ENCODE results near the gene ZFP64. TPM values are rescaled to one million over a fixed set of nuclear protein-coding genes. Genes with fewer than 3 reads are reported as not detected.

Gene ZFP64
- total RNA-seq, 5 donors from 2014 or later (not counting 1 experiment from before 2014, with no cell fraction given): 8.1 to 12.1 (median 11.7) TPM

- CTCF ChIA-PET: no interaction called here
- POLR2A ChIA-PET: interaction anchor here in 1 of 2 donors (0.7 kb wide), 1 partner anchor 10 kb away, joined by 4 read pairs; no protein-coding TSS in a partner anchor
- DNase-seq: no peak
- Histone ChIP-seq H3K4me3 (ENCODE audit: control insufficient read depth in 1 of 2, extremely low read depth in 1 of 2, low read length in 1 of 2) (no peak overlapping the region), H3K36me3 (ENCODE audit: control insufficient read depth in 2 of 2, extremely low read depth in 1 of 2, insufficient read depth in 1 of 2, low read length in 1 of 2) (no peaks in the 10 kb centered on the region), H3K9me3 (no peaks in the 10 kb centered on the region), H3K27me3 (replicated peaks in 1 of 2; ENCODE audit: control insufficient read depth in 2 of 2, extremely low read depth in 1 of 2, insufficient read depth in 2 of 2, low read length in 1 of 2) (peaks cover 0 to 26% of the 10 kb centered on the region in 2 experiments), H3K4me1 (ENCODE audit: control insufficient read depth in 1 of 2, extremely low read depth in 1 of 2, insufficient read depth in 2 of 2, low read length in 2 of 2) (no peaks in the 10 kb centered on the region), H3K27ac (ENCODE audit: low read length) (no peak overlapping the region)
- Mint-ChIP-seq H3K4me1 (no peaks in the 10 kb centered on the region), H3K27ac (no peak overlapping the region), H3K27me3 (peaks cover 17 to 22% of the 10 kb centered on the region in 2 donors), H3K36me3 (peaks cover 3% of the 10 kb centered on the region), H3K4me3 (no peak overlapping the region), H3K9me3 (peaks cover 7 to 10% (median 7%) of the 10 kb centered on the region in 3 donors)
- 100% methylated on average over 1 of the region's 3 CpGs for WGBS (ENCODE audit: insufficient coverage)
- no peak for ATAC-seq (replicated peaks in 1 of 4)
These were observed 15.6 kb upstream of the ZFP64 start for GRCh38 chr20:52207020-52207810.

- H3K27me3 Mint-ChIP-seq: peaks cover 7 to 13% of the 10 kb centered on the region in 2 donors
- no peaks in the 10 kb centered on the region for H3K4me1 ChIP-seq (ENCODE audit: control insufficient read depth in 1 of 2, extremely low read depth in 1 of 2, insufficient read depth in 2 of 2, low read length in 2 of 2)
- no peaks in the 10 kb centered on the region for H3K9me3 Mint-ChIP-seq
These were observed 12.6 kb upstream of the ZFP64 start for GRCh38 chr20:52204136-52204535.

GRCh38 chr20:52201395-52201794, 9.8 kb upstream of the ZFP64 start:
- CTCF ChIA-PET: no interaction called here
- ATAC-seq (replicated peaks in 1 of 4): no peak

More at GRCh38 chr20:52204136-52204535, 12.6 kb upstream of the ZFP64 start:
- Histone ChIP-seq H3K27ac (ENCODE audit: low read length) (no peak overlapping the region), H3K36me3 (ENCODE audit: control insufficient read depth in 2 of 2, extremely low read depth in 1 of 2, insufficient read depth in 1 of 2, low read length in 1 of 2) (no peaks in the 10 kb centered on the region), H3K4me3 (ENCODE audit: control insufficient read depth in 1 of 2, extremely low read depth in 1 of 2, low read length in 1 of 2) (no peak overlapping the region), H3K9me3 (no peaks in the 10 kb centered on the region), H3K27me3 (replicated peaks in 1 of 2; ENCODE audit: control insufficient read depth in 2 of 2, extremely low read depth in 1 of 2, insufficient read depth in 2 of 2, low read length in 1 of 2) (peaks cover 0 to 13% of the 10 kb centered on the region in 2 experiments)
- POLR2A ChIA-PET: interaction anchor here in 1 of 2 donors (0.6 kb wide), 1 partner anchor 1575 kb away, joined by 3 read pairs; no protein-coding TSS in a partner anchor
- ATAC-seq (replicated peaks in 1 of 4) (no peak), DNase-seq (no peak)
- CTCF ChIA-PET: interaction anchor here in 1 of 2 donors (0.5 kb wide), 1 partner anchor 18 kb away, joined by 3 read pairs; no protein-coding TSS in a partner anchor
- Mint-ChIP-seq H3K27ac (no peak overlapping the region), H3K4me1 (no peaks in the 10 kb centered on the region), H3K36me3 (no peaks in the 10 kb centered on the region), H3K4me3 (no peak overlapping the region)
- WGBS (ENCODE audit: insufficient coverage): 93% methylated on average over 3 of the region's 5 CpGs

GRCh38 chr20:52200870-52201269, 9.3 kb upstream of the ZFP64 start:
- no peaks in the 10 kb centered on the region for H3K36me3 Mint-ChIP-seq
- CTCF ChIA-PET: no interaction called here
- Histone ChIP-seq H3K36me3 (ENCODE audit: control insufficient read depth in 2 of 2, extremely low read depth in 1 of 2, insufficient read depth in 1 of 2, low read length in 1 of 2) (no peaks in the 10 kb centered on the region), H3K27me3 (replicated peaks in 1 of 2; ENCODE audit: control insufficient read depth in 2 of 2, extremely low read depth in 1 of 2, insufficient read depth in 2 of 2, low read length in 1 of 2) (peaks cover 0 to 7% of the 10 kb centered on the region in 2 experiments), H3K4me3 (ENCODE audit: control insufficient read depth in 1 of 2, extremely low read depth in 1 of 2, low read length in 1 of 2) (no peak overlapping the region), H3K4me1 (ENCODE audit: control insufficient read depth in 1 of 2, extremely low read depth in 1 of 2, insufficient read depth in 2 of 2, low read length in 2 of 2) (no peaks in the 10 kb centered on the region), H3K27ac (ENCODE audit: low read length) (no peak overlapping the region), H3K9me3 (no peaks in the 10 kb centered on the region)
- 43% methylated on average over 2 of the region's 2 CpGs for WGBS (ENCODE audit: insufficient coverage)
- POLR2A ChIA-PET: no interaction called here
- no peak overlapping the region for H3K27ac Mint-ChIP-seq
- H3K27me3 Mint-ChIP-seq: peaks cover 0 to 4% of the 10 kb centered on the region in 2 donors
- DNase-seq (no peak), ATAC-seq (replicated peaks in 1 of 4) (no peak)
- no peak overlapping the region for H3K4me3 Mint-ChIP-seq
- H3K4me1 Mint-ChIP-seq: no peaks in the 10 kb centered on the region
- H3K9me3 Mint-ChIP-seq: no peaks in the 10 kb centered on the region

More at GRCh38 chr20:52201395-52201794, 9.8 kb upstream of the ZFP64 start:
- no peak overlapping the region for H3K4me3 Mint-ChIP-seq
- H3K9me3 Mint-ChIP-seq: no peaks in the 10 kb centered on the region
- Histone ChIP-seq H3K27me3 (replicated peaks in 1 of 2; ENCODE audit: control insufficient read depth in 2 of 2, extremely low read depth in 1 of 2, insufficient read depth in 2 of 2, low read length in 1 of 2) (peaks cover 0 to 7% of the 10 kb centered on the region in 2 experiments), H3K4me3 (ENCODE audit: control insufficient read depth in 1 of 2, extremely low read depth in 1 of 2, low read length in 1 of 2) (no peak overlapping the region), H3K36me3 (ENCODE audit: control insufficient read depth in 2 of 2, extremely low read depth in 1 of 2, insufficient read depth in 1 of 2, low read length in 1 of 2) (no peaks in the 10 kb centered on the region), H3K4me1 (ENCODE audit: control insufficient read depth in 1 of 2, extremely low read depth in 1 of 2, insufficient read depth in 2 of 2, low read length in 2 of 2) (no peaks in the 10 kb centered on the region), H3K9me3 (no peaks in the 10 kb centered on the region), H3K27ac (ENCODE audit: low read length) (no peak overlapping the region)
- no peaks in the 10 kb centered on the region for H3K36me3 Mint-ChIP-seq
- no peaks in the 10 kb centered on the region for H3K4me1 Mint-ChIP-seq
- no CpG with 5 or more reads among the region's 2 CpGs for WGBS (ENCODE audit: insufficient coverage)
- no peak for DNase-seq
- POLR2A ChIA-PET: no interaction called here
- H3K27ac Mint-ChIP-seq: no peak overlapping the region
- peaks cover 0 to 4% of the 10 kb centered on the region in 2 donors for H3K27me3 Mint-ChIP-seq

- Mint-ChIP-seq H3K27ac (no peak overlapping the region), H3K4me3 (no peak overlapping the region)
These were observed 5.3 kb upstream of the ZFP64 start for GRCh38 chr20:52196845-52197244.

GRCh38 chr20:52193886-52194545, 2.4 kb upstream of the ZFP64 start:
- no peak for DNase-seq
- Histone ChIP-seq H3K27me3 (replicated peaks in 1 of 2; ENCODE audit: control insufficient read depth in 2 of 2, extremely low read depth in 1 of 2, insufficient read depth in 2 of 2, low read length in 1 of 2) (no peaks in the 10 kb centered on the region), H3K27ac (ENCODE audit: low read length) (no peak overlapping the region), H3K36me3 (ENCODE audit: control insufficient read depth in 2 of 2, extremely low read depth in 1 of 2, insufficient read depth in 1 of 2, low read length in 1 of 2) (no peaks in the 10 kb centered on the region), H3K4me3 (ENCODE audit: control insufficient read depth in 1 of 2, extremely low read depth in 1 of 2, low read length in 1 of 2) (no peak overlapping the region), H3K4me1 (ENCODE audit: control insufficient read depth in 1 of 2, extremely low read depth in 1 of 2, insufficient read depth in 2 of 2, low read length in 2 of 2) (peaks cover 4 to 15% of the 10 kb centered on the region in 2 experiments), H3K9me3 (no peaks in the 10 kb centered on the region)
- POLR2A ChIA-PET: interaction anchor here in 1 of 2 donors (0.6 kb wide), 1 partner anchor 1309 kb away, joined by 3 read pairs; no protein-coding TSS in a partner anchor
- H3K4me1 Mint-ChIP-seq: peaks cover 10 to 24% (median 18%) of the 10 kb centered on the region in 3 donors
- CTCF ChIA-PET: no interaction called here
- H3K27ac Mint-ChIP-seq: no peak overlapping the region
- H3K4me3 Mint-ChIP-seq: no peak overlapping the region
- no peaks in the 10 kb centered on the region for H3K9me3 Mint-ChIP-seq
- WGBS (ENCODE audit: insufficient coverage): 94% methylated on average over 3 of the region's 9 CpGs
- H3K27me3 Mint-ChIP-seq: no peaks in the 10 kb centered on the region
- no peak for ATAC-seq (replicated peaks in 1 of 4)
- no peaks in the 10 kb centered on the region for H3K36me3 Mint-ChIP-seq

More at GRCh38 chr20:52196845-52197244, 5.3 kb upstream of the ZFP64 start:
- Histone ChIP-seq H3K9me3 (no peaks in the 10 kb centered on the region), H3K4me3 (ENCODE audit: control insufficient read depth in 1 of 2, extremely low read depth in 1 of 2, low read length in 1 of 2) (no peak overlapping the region), H3K36me3 (ENCODE audit: control insufficient read depth in 2 of 2, extremely low read depth in 1 of 2, insufficient read depth in 1 of 2, low read length in 1 of 2) (no peaks in the 10 kb centered on the region), H3K27me3 (replicated peaks in 1 of 2; ENCODE audit: control insufficient read depth in 2 of 2, extremely low read depth in 1 of 2, insufficient read depth in 2 of 2, low read length in 1 of 2) (peaks cover 0 to 3% of the 10 kb centered on the region in 2 experiments), H3K4me1 (ENCODE audit: control insufficient read depth in 1 of 2, extremely low read depth in 1 of 2, insufficient read depth in 2 of 2, low read length in 2 of 2) (peaks cover 0 to 10% of the 10 kb centered on the region in 2 experiments), H3K27ac (ENCODE audit: low read length) (no peak overlapping the region)
- WGBS (ENCODE audit: insufficient coverage): no CpG with 5 or more reads among the region's 3 CpGs
- H3K27me3 Mint-ChIP-seq: no peaks in the 10 kb centered on the region
- ChIA-PET POLR2A (no interaction called here), CTCF (no interaction called here)
- ATAC-seq (replicated peaks in 1 of 4) (no peak), DNase-seq (no peak)
- no peaks in the 10 kb centered on the region for H3K36me3 Mint-ChIP-seq
- H3K4me1 Mint-ChIP-seq: peaks cover 9 to 10% (median 10%) of the 10 kb centered on the region in 3 donors
- H3K9me3 Mint-ChIP-seq: no peaks in the 10 kb centered on the region

All from T-cell (primary cell).